K562 (cell line): ENCODE results near the gene TOM1L2. TPM values are rescaled to one million over a fixed set of nuclear protein-coding genes. Genes with fewer than 3 reads are reported as not detected.

Experiments used
- ATAC-seq: fragments of 200-7000 bp; cut with Tn5 transposase; 3 replicates; pipeline ENCODE4 v1.9.1; 2020; ENCODE audit warnings: moderate library complexity
- BruUV-seq: library from RNA; stranded (reverse); fragments of 400-500 nt; replicated peaks from 2 replicates; lab custom pipeline; 2021; lab: Mats Ljungman, UMichigan
- CTCF ChIA-PET: fragments of 300-600 bp; formaldehyde crosslinking; extraction: SDS; loops from one replicate; lab custom pipeline; 2021; ENCODE audit warnings: low intra/inter-chr PET ratio; lab: Yijun Ruan, JAX
- POLR2A ChIA-PET: fragments of 300-600, 350-650 bp; sonication (Branson Sonifier 250); formaldehyde crosslinking; extraction: SDS; loops from one replicate; lab custom pipeline; 2021; ENCODE audit warnings: antibody characterized with exemption, inconsistent platforms; lab: Yijun Ruan, JAX
- DNase-seq, 4 experiments: peaks; one replicate each; pipeline versions ENCODE4 v3.0.0 to v3.0.0-alpha.2; 2011 to 2018; ENCODE audit warnings: low spot score in 3 of 4, mixed read lengths in 3 of 4; ENCODE audit errors: extremely low read depth in 1 of 4
- FAIRE-seq: peaks from 2 replicates; lab custom pipeline; 2011; peaks lifted over from hg19 to GRCh38; lab: Jason Lieb, UNC
- H2AFZ ChIP-seq: 2 replicates; pipeline ENCODE4 v1.6.0; 2011; ENCODE audit warnings: low read depth, low read length, control low read depth, inconsistent platforms
- H3K27ac ChIP-seq: fragments of 200-600 bp; 3 replicates; pipeline ENCODE4 v1.8.0; 2011; ENCODE audit warnings: low read depth, mild to moderate bottlenecking, control low read depth, inconsistent platforms, low read length, moderate library complexity, mixed read lengths; ENCODE audit errors: extremely low read depth
- H3K27me3 ChIP-seq, 2 experiments: fragments of 300-600 bp in 1 of 2; 2 replicates in 1 of 2; 3 replicates in 1 of 2; pipeline versions ENCODE4 v1.6.0 to v1.8.0; 2011; ENCODE audit warnings: inconsistent platforms in 2 of 2, low read length in 2 of 2, mild to moderate bottlenecking in 1 of 2, mixed read lengths in 1 of 2, moderate library complexity in 1 of 2; ENCODE audit not compliant: control insufficient read depth in 2 of 2, insufficient read depth in 2 of 2
- H3K36me3 ChIP-seq: fragments of 300-600 bp; 3 replicates; pipeline ENCODE4 v1.8.0; 2011; ENCODE audit warnings: mild to moderate bottlenecking, low read length, inconsistent platforms; ENCODE audit not compliant: control insufficient read depth, insufficient read depth
- H3K4me1 ChIP-seq, 2 experiments: fragments of 200-600 bp in 1 of 2; replicated peaks in 1 of 2; 2 replicates in 1 of 2; 3 replicates in 1 of 2; pipeline versions ENCODE4 v1.5.1 to v1.8.0; 2011; ENCODE audit warnings: inconsistent platforms in 2 of 2, low read length in 2 of 2, mild to moderate bottlenecking in 1 of 2, mixed read lengths in 1 of 2, moderate library complexity in 1 of 2; ENCODE audit not compliant: control insufficient read depth in 2 of 2, insufficient read depth in 2 of 2
- H3K4me2 ChIP-seq: 2 replicates; pipeline ENCODE4 v1.6.1; 2011; ENCODE audit warnings: low read length, control low read depth, inconsistent platforms, mixed read lengths; ENCODE audit not compliant: insufficient read depth
- H3K4me3 ChIP-seq: fragments of 200-600 bp; sonication (generic), shearing (Covaris generic); 2 replicates; pipeline ENCODE4 v1.5.1; 2016; ENCODE audit warnings: control low read depth, inconsistent platforms
- H3K79me2 ChIP-seq: fragments of 200-600 bp; 3 replicates; pipeline ENCODE4 v1.8.0; 2011; ENCODE audit warnings: low read length, inconsistent platforms; ENCODE audit not compliant: control insufficient read depth, insufficient read depth
- H3K9ac ChIP-seq, 2 experiments: 2 replicates each; pipeline versions ENCODE4 v1.6.0 to v1.6.1; 2011; ENCODE audit warnings: low read depth in 2 of 2, low read length in 2 of 2, control low read depth in 1 of 2, inconsistent platforms in 1 of 2, mild to moderate bottlenecking in 1 of 2, mixed read lengths in 1 of 2; ENCODE audit not compliant: insufficient read depth in 1 of 2
- H3K9me1 ChIP-seq: one replicate; pipeline ENCODE4 v1.6.0; 2011; ENCODE audit warnings: inconsistent platforms, mild to moderate bottlenecking, low read length, moderate library complexity; ENCODE audit not compliant: control insufficient read depth, insufficient read depth
- H3K9me3 ChIP-seq: replicated peaks from 2 replicates; pipeline ENCODE4 v1.5.1; 2011; ENCODE audit warnings: low read depth, low read length, inconsistent platforms; ENCODE audit not compliant: control insufficient read depth, insufficient read depth
- H4K20me1 ChIP-seq: replicated peaks from 2 replicates; pipeline ENCODE4 v1.6.1; 2011; ENCODE audit warnings: low read length, inconsistent platforms, mixed read lengths; ENCODE audit not compliant: control insufficient read depth, insufficient read depth
- CAMTA2 ChIP-seq: fragments of 250-450 bp; sonication (Bioruptor Pico); conservative IDR thresholded peaks from 2 replicates; pipeline ENCODE4 v1.5.1; 2022
- CHD2 ChIP-seq: IDR thresholded peaks from 2 replicates; pipeline ENCODE4 v1.6.1; 2011; ENCODE audit warnings: low read depth, low read length
- COPS2 ChIP-seq: fragments of 450-650 bp; conservative IDR thresholded peaks from 2 replicates; pipeline ENCODE4 v1.6.1; 2016; ENCODE audit warnings: mild to moderate bottlenecking, moderate library complexity
- DPF2 ChIP-seq: fragments of 450-650 bp; IDR thresholded peaks from 2 replicates; pipeline ENCODE4 v1.6.1; 2016
- FOXM1 ChIP-seq, 2 experiments: fragments of 450-650 bp in 1 of 2; sonication (generic) in 1 of 2; formaldehyde crosslinking in 1 of 2; IDR thresholded peaks; 2 replicates each; pipeline versions ENCODE4 v1.6.1 to v1.9.0; 2017 to 2022; ENCODE audit warnings: low read depth in 2 of 2, mild to moderate bottlenecking in 2 of 2, missing genetic modification reagents in 1 of 2, moderate library complexity in 1 of 2
- LCOR ChIP-seq: sonication (generic); formaldehyde crosslinking; IDR thresholded peaks from 2 replicates; pipeline ENCODE4 v1.8.0; 2022; ENCODE audit warnings: mild to moderate bottlenecking, missing genetic modification reagents
- MNT ChIP-seq, 2 experiments: fragments of 450-650 bp; conservative IDR thresholded peaks; 2 replicates each; pipeline ENCODE4 v1.6.1; 2017; ENCODE audit warnings: mild to moderate bottlenecking in 2 of 2, moderate library complexity in 2 of 2
- NELFE ChIP-seq: IDR thresholded peaks from 2 replicates; pipeline ENCODE4 v1.6.1; 2011; ENCODE audit warnings: mild to moderate bottlenecking; ENCODE audit not compliant: insufficient read depth, insufficient read length
- PCBP2 ChIP-seq: fragments of 200-400 bp; formaldehyde crosslinking; IDR thresholded peaks from 2 replicates; pipeline ENCODE4 v1.6.1; 2018; ENCODE audit warnings: low read length, low read depth, mild to moderate bottlenecking, moderate library complexity; ENCODE audit not compliant: poor library complexity, severe bottlenecking
- SMARCA4 ChIP-seq: fragments of 450-650 bp; IDR thresholded peaks from 2 replicates; pipeline ENCODE4 v1.6.1; 2016
- TAF9B ChIP-seq: fragments of 450-650 bp; IDR thresholded peaks from 2 replicates; pipeline ENCODE4 v1.6.1; 2018; ENCODE audit warnings: mild to moderate bottlenecking; ENCODE audit not compliant: partially characterized antibody
- TCF7 ChIP-seq: sonication (generic); IDR thresholded peaks from 2 replicates; pipeline ENCODE4 v1.6.1; 2016; ENCODE audit warnings: antibody characterized with exemption, borderline replicate concordance
- ZBED1 ChIP-seq: IDR thresholded peaks from 2 replicates; pipeline ENCODE4 v1.6.1; 2014
- ZNF384 ChIP-seq: IDR thresholded peaks from 2 replicates; pipeline ENCODE4 v1.6.1; 2012; ENCODE audit warnings: low read depth, low read length, improper control_type of control experiment
- ZNF592 ChIP-seq: fragments of 450-650 bp; IDR thresholded peaks from 2 replicates; pipeline ENCODE4 v1.6.1; 2017; ENCODE audit warnings: antibody characterized with exemption, mild to moderate bottlenecking
- WGBS: fragments of 100-300 bp; shearing (Covaris generic); methylation state at CpG from one replicate; pipeline ENCODE4 v1.1.6; 2016; ENCODE audit warnings: low coverage, mixed read lengths; ENCODE audit not compliant: insufficient coverage; ENCODE audit errors: missing lambda C conversion rate; 5-methylcytosine and 5-hydroxymethylcytosine counted together
- in situ Hi-C: fragments of 300-500 bp; cut with MboI; formaldehyde crosslinking; loops from 4 replicates; pipeline ENCODE4 v1.15.0; 2018; ENCODE audit warnings: inconsistent platforms, mixed read lengths
- intact Hi-C: fragments of 100-400 bp; cut with micrococcal nuclease; formaldehyde crosslinking; loops from 2 replicates; pipeline ENCODE4 v1.14.2; 2022
- polyA plus RNA-seq, 8 experiments: library from polyadenylated mRNA; depleted of rRNA in 4 of 8; stranded (reverse) in 5 of 8; unstranded in 3 of 8; fragments of >200 nt; fragmentation: Nextera tagmentation in 2 of 8; fragmentation: Illumina TruSeq in 1 of 8; extraction: Ambion mirVana in 2 of 8; extraction: Trizol in 1 of 8; gene quantifications; 2 replicates each; pipeline versions ENCODE4 v1.2.1 to v1.2.3, GENCODE V29; 2011 to 2014; ENCODE audit warnings: inconsistent platforms in 1 of 8, missing spikeins in 1 of 8
- total RNA-seq, 7 experiments: library from RNA; depleted of rRNA in 6 of 7; stranded (reverse); fragments of >200 nt in 6 of 7; fragmentation: Illumina TruSeq in 2 of 7; extraction: Trizol in 2 of 7; gene quantifications; 2 replicates each; pipeline versions ENCODE4 v1.2.1 to v1.2.3, GENCODE V29; 2011 to 2021; ENCODE audit warnings: low replicate concordance in 1 of 7

The TOM1L2 gene
- total and polyA plus RNA-seq, 9 of the 15 experiments (the other 6 are each of a cell fraction or from before 2014, with no cell fraction given) = 0.07 to 6.0 (median 2.5) TPM

GRCh38 chr17:17883801-17884200 is 88.4 kb downstream of the TOM1L2 start:
- intact Hi-C loops (no loop called here), in situ Hi-C loops (loop anchor here (5.0 kb wide), 1 partner anchor 144 kb away; no protein-coding TSS in a partner anchor)
- no peaks in the 10 kb centered on the region; a peak in 1 of 5 replicates for H3K4me1 ChIP-seq
- H3K9me1 ChIP-seq = no peaks in the 10 kb centered on the region
- H3K27ac ChIP-seq = no peak overlapping the region
- ATAC-seq (no peak), FAIRE-seq (no peak), DNase-seq (no peak)
- H3K27me3 ChIP-seq = no peaks in the 10 kb centered on the region
- BruUV-seq = no TSS peak
- no peak overlapping the region for H3K4me3 ChIP-seq
- POLR2A ChIA-PET = interaction anchor here (0.7 to 0.8 kb wide), 2 partner anchors 21 to 58 kb away, joined by 3 read pairs; no protein-coding TSS in a partner anchor
- no peaks in the 10 kb centered on the region; the same call in 1 of the 2 replicates for H4K20me1 ChIP-seq
- no peak overlapping the region for H3K9ac ChIP-seq
- H3K4me2 ChIP-seq = no peak overlapping the region
- no peak overlapping the region for H2AFZ ChIP-seq
- CTCF ChIA-PET = no interaction called here
- H3K79me2 ChIP-seq = no peaks in the 10 kb centered on the region
- H3K9me3 ChIP-seq = no peaks in the 10 kb centered on the region
- H3K36me3 ChIP-seq = no peaks in the 10 kb centered on the region
- WGBS = 11% methylated on average over 3 of the region's 3 CpGs
- TF ChIP-seq TCF7 (no peak), CHD2 (no peak), ZNF592 (no peak), SMARCA4 (no peak), PCBP2 (no peak), FOXM1 (IDR thresholded peaks at IDR 0.05; ENCODE audit: low read depth) (no peak), FOXM1 (CRISPR knock-in tag; IDR thresholded peaks at IDR 0.05; ENCODE audit: low read depth) (no peak), DPF2 (no peak), COPS2 (no peak), MNT (conservative IDR thresholded peaks at IDR 0.05) (no peak), ZBED1 (no peak), ZNF384 (no peak), NELFE (no peak), CAMTA2 (CRISPR knock-in tag) (no peak), TAF9B (no peak), LCOR (CRISPR knock-in tag) (no peak)
